Endothelial cell of umbilical vein (primary cell): ENCODE measurements around the gene LIMCH1. TPM values are rescaled to one million over a fixed set of nuclear protein-coding genes. Genes with fewer than 3 reads are reported as not detected.

Experiments
- BruUV-seq: library from RNA; stranded (reverse); fragments of 400-500 nt; replicated peaks from 2 replicates; lab custom pipeline; 2021; lab: Mats Ljungman, UMichigan
- CTCF ChIA-PET: fragments of 300-600, 350-600 bp; sonication (Branson Sonifier 250); formaldehyde crosslinking; loops from one replicate; lab custom pipeline; 2021; ENCODE audit warnings: antibody characterized with exemption, inconsistent platforms; lab: Charles Lee
- POLR2A ChIA-PET: fragments of 300-600, 350-600 bp; sonication (Branson Sonifier 250); formaldehyde crosslinking; loops from one replicate; lab custom pipeline; 2021; ENCODE audit warnings: antibody characterized with exemption, inconsistent platforms; lab: Charles Lee
- DNase-seq: peaks from one replicate; pipeline ENCODE4 v3.0.0-alpha.2; 2011; ENCODE audit warnings: low read depth, low spot score
- FAIRE-seq: peaks from 2 replicates; lab custom pipeline; 2011; peaks lifted over from hg19 to GRCh38; lab: Jason Lieb, UNC
- H2AFZ ChIP-seq: 2 replicates; pipeline ENCODE4 v1.6.0; 2012; ENCODE audit warnings: low read depth, low read length, control low read depth, inconsistent platforms
- H3K27ac ChIP-seq: 2 replicates; pipeline ENCODE4 v1.5.1; 2011; ENCODE audit warnings: low read depth, mild to moderate bottlenecking, control low read depth, low read length, moderate library complexity; ENCODE audit not compliant: insufficient read depth
- H3K27me3 ChIP-seq, 2 experiments: 2 replicates each; pipeline versions ENCODE4 v1.6.0 to v1.6.1; 2011; ENCODE audit warnings: low read length in 2 of 2, mixed read lengths in 1 of 2; ENCODE audit not compliant: control insufficient read depth in 2 of 2, insufficient read depth in 2 of 2
- H3K36me3 ChIP-seq, 2 experiments: 2 replicates in 1 of 2; 3 replicates in 1 of 2; pipeline ENCODE4 v1.5.1; 2011; ENCODE audit warnings: low read length in 2 of 2, mild to moderate bottlenecking in 1 of 2, moderate library complexity in 1 of 2; ENCODE audit not compliant: control insufficient read depth in 2 of 2, insufficient read depth in 2 of 2; ENCODE audit errors: extremely low read depth in 1 of 2
- H3K4me1 ChIP-seq: 3 replicates; pipeline ENCODE4 v1.5.1; 2011; ENCODE audit warnings: mild to moderate bottlenecking, low read length; ENCODE audit not compliant: control insufficient read depth, insufficient read depth; ENCODE audit errors: extremely low read depth
- H3K4me2 ChIP-seq: 2 replicates; pipeline ENCODE4 v1.6.1; 2011; ENCODE audit warnings: low read length, control low read depth, mixed read lengths; ENCODE audit not compliant: insufficient read depth
- H3K4me3 ChIP-seq, 3 experiments: fragments of 200-600 bp in 1 of 3; sonication (generic), shearing (Covaris generic) in 1 of 3; replicated peaks in 1 of 3; 2 replicates each; pipeline ENCODE4 v1.5.1; 2011 to 2016; ENCODE audit warnings: control low read depth in 3 of 3, low read length in 3 of 3, mild to moderate bottlenecking in 2 of 3, inconsistent platforms in 1 of 3, low read depth in 1 of 3, moderate library complexity in 1 of 3; ENCODE audit not compliant: insufficient read depth in 1 of 3
- H3K79me2 ChIP-seq: 2 replicates; pipeline ENCODE4 v1.6.0; 2012; ENCODE audit warnings: low read length, inconsistent platforms; ENCODE audit not compliant: control insufficient read depth, insufficient read depth
- H3K9ac ChIP-seq: replicated peaks from 2 replicates; pipeline ENCODE3; 2011; ENCODE audit warnings: low read length, control low read depth; ENCODE audit not compliant: insufficient read depth; ENCODE audit errors: extremely low read depth
- H3K9me1 ChIP-seq: replicated peaks from 3 replicates; pipeline ENCODE4 v1.6.0; 2011; ENCODE audit warnings: mild to moderate bottlenecking, low read length; ENCODE audit not compliant: control insufficient read depth, insufficient read depth; ENCODE audit errors: extremely low read depth
- H3K9me3 ChIP-seq: replicated peaks from 2 replicates; pipeline ENCODE4 v1.5.1; 2012; ENCODE audit warnings: low read length, inconsistent platforms; ENCODE audit not compliant: control insufficient read depth, insufficient read depth
- H4K20me1 ChIP-seq: replicated peaks from 2 replicates; pipeline ENCODE3; 2011; ENCODE audit warnings: mild to moderate bottlenecking, low read length; ENCODE audit not compliant: control insufficient read depth, insufficient read depth; ENCODE audit errors: extremely low read depth
- CTCF ChIP-seq, 2 donors: IDR thresholded peaks; 1 replicate in 1 of 2; 2 replicates in 1 of 2; pipeline ENCODE4 v1.5.1; 2011; ENCODE audit warnings: low read length in 2 of 2, mild to moderate bottlenecking in 2 of 2, moderate library complexity in 2 of 2, control low read depth in 1 of 2, inconsistent platforms in 1 of 2, low read depth in 1 of 2; ENCODE audit not compliant: insufficient read depth in 1 of 2; ENCODE audit errors: extremely low read depth in 1 of 2
- EZH2 ChIP-seq: IDR thresholded peaks from 2 replicates; pipeline ENCODE4 v1.6.1; 2012; ENCODE audit warnings: borderline replicate concordance, low read depth, mild to moderate bottlenecking, moderate library complexity, low read length, inconsistent platforms; ENCODE audit not compliant: severe bottlenecking
- FOS ChIP-seq: IDR thresholded peaks from 2 replicates; pipeline ENCODE4 v1.6.1; 2011; ENCODE audit warnings: mild to moderate bottlenecking, low read length, moderate library complexity, borderline replicate concordance; ENCODE audit not compliant: insufficient read depth
- GATA2 ChIP-seq: IDR thresholded peaks from 2 replicates; pipeline ENCODE4 v1.7.0; 2011; ENCODE audit warnings: low read depth, mild to moderate bottlenecking, moderate library complexity, mixed read lengths, low read length; ENCODE audit not compliant: insufficient read length, insufficient read depth
- JUN ChIP-seq: IDR thresholded peaks from 2 replicates; pipeline ENCODE4 v1.6.1; 2011; ENCODE audit warnings: borderline replicate concordance, low read depth; ENCODE audit not compliant: insufficient read length, insufficient read depth
- MAX ChIP-seq: IDR thresholded peaks from 2 replicates; pipeline ENCODE4 v1.6.1; 2011; ENCODE audit not compliant: insufficient read depth, insufficient read length
- MYC ChIP-seq: IDR thresholded peaks from one replicate; pipeline ENCODE4 v1.6.1; 2011; ENCODE audit warnings: mild to moderate bottlenecking, low read depth, low read length
- POLR2A ChIP-seq: IDR thresholded peaks from 2 replicates; pipeline ENCODE4 v1.6.1; 2012; ENCODE audit warnings: low read depth, mild to moderate bottlenecking, control low read depth, low read length
- POLR2AphosphoS5 ChIP-seq: IDR thresholded peaks from 2 replicates; pipeline ENCODE4 v1.6.1; 2012; ENCODE audit warnings: low read depth, mild to moderate bottlenecking, control low read depth, low read length, moderate library complexity; ENCODE audit not compliant: insufficient read depth
- dilution Hi-C: fragments of 300-500 bp; cut with MboI; formaldehyde crosslinking; loops from one replicate; pipeline ENCODE4 v1.15.0; 2019; ENCODE audit warnings: low sequenced_read_pairs; ENCODE audit not compliant: extremely low pct_ligation_motif_present
- intact Hi-C: fragments of 100-400 bp; cut with micrococcal nuclease; formaldehyde crosslinking; loops from one replicate; pipeline ENCODE4 v1.10.0; 2022
- polyA plus RNA-seq, 4 experiments: library from polyadenylated mRNA; depleted of rRNA in 3 of 4; stranded (reverse) in 3 of 4; unstranded in 1 of 4; fragments of >200 nt; gene quantifications; 2 replicates each; pipeline versions ENCODE4 v1.2.1 to v1.2.3, GENCODE V29; 2011 to 2012; ENCODE audit warnings: missing spikeins in 1 of 4
- total RNA-seq: library from RNA; stranded (reverse); gene quantifications from 2 replicates; pipeline ENCODE4 v1.2.3, GENCODE V29; 2021

The LIMCH1 gene
- total and polyA plus RNA-seq, 2 donors (not counting 3 experiments of a cell fraction or from before 2014, with no cell fraction given) = 14.3 to 32.8 TPM

GRCh38 chr4:41701983-41702382, 164.0 kb downstream of the LIMCH1 start:
- TF ChIP-seq MAX (no peak), FOS (no peak), POLR2A (no peak), MYC (no peak), EZH2 (no peak), POLR2AphosphoS5 (no peak), CTCF (IDR thresholded peaks at IDR 0.05; ENCODE audit: extremely low read depth in 1 of 2, insufficient read depth in 1 of 2, low read depth in 1 of 2, low read length in 2 of 2) (no peak), GATA2 (no peak), JUN (no peak)
- Histone ChIP-seq H3K27me3 (peaks cover 9 to 21% of the 10 kb centered on the region in 2 experiments), H3K36me3 (no peaks in the 10 kb centered on the region), H3K9me3 (no peaks in the 10 kb centered on the region), H4K20me1 (no peaks in the 10 kb centered on the region), H3K27ac (no peak overlapping the region), H3K4me2 (no peak overlapping the region), H3K79me2 (no peaks in the 10 kb centered on the region), H3K4me3 (no peak overlapping the region), H3K9me1 (no peaks in the 10 kb centered on the region), H2AFZ (no peak overlapping the region), H3K9ac (no peak overlapping the region), H3K4me1 (no peaks in the 10 kb centered on the region)
- intact Hi-C loops (loop anchor here (1.0 kb wide), 1 partner anchor 22 kb away; no protein-coding TSS in a partner anchor), dilution Hi-C loops (no loop called here)
- FAIRE-seq (no peak), DNase-seq (no peak)
- BruUV-seq = no TSS peak
- ChIA-PET CTCF (interaction anchor here (0.5 to 3.0 kb wide), 2 partner anchors 186 to 195 kb away, joined by 3 to 15 read pairs; no protein-coding TSS in a partner anchor), POLR2A (no interaction called here)
